Suprapubic skin (tissue), 4 donors: Measurements from ENCODE around the gene CCDC39.

Experiments used
- CTCF ChIP-seq, 2 donors: fragments of 200-600 bp in 1 of 2; fragments of 450-650 bp in 1 of 2; sonication (generic) in 1 of 2; IDR thresholded peaks; one replicate each; pipeline ENCODE4 v1.5.1; 2016 to 2019; ENCODE audit warnings: antibody characterized with exemption in 2 of 2, mild to moderate bottlenecking in 1 of 2, moderate library complexity in 1 of 2
- EP300 ChIP-seq: sonication (generic); formaldehyde crosslinking; IDR thresholded peaks from one replicate; pipeline ENCODE4 v1.6.1; 2017; ENCODE audit warnings: antibody characterized with exemption
- POLR2A ChIP-seq, 2 donors: fragments of 450-650 bp; IDR thresholded peaks; one replicate each; pipeline ENCODE4 v1.6.1; 2017; ENCODE audit warnings: antibody characterized with exemption in 2 of 2, mild to moderate bottlenecking in 2 of 2, moderate library complexity in 2 of 2
- POLR2AphosphoS5 ChIP-seq, 3 donors: sonication (generic); formaldehyde crosslinking; IDR thresholded peaks; one replicate each; pipeline ENCODE4 v1.6.1; 2017; ENCODE audit warnings: antibody characterized with exemption in 3 of 3

GRCh38 chr3:180601688-180602666 is 77.3 kb downstream of the CCDC39 start, which contains the start of gene TTC14:
- TF ChIP-seq CTCF (IDR thresholded peaks at IDR 0.05), result no peak
- TF ChIP-seq POLR2A (IDR thresholded peaks at IDR 0.05), result peak in 1 of 2 donors; percentile 50
- TF ChIP-seq EP300, result no peak
- peak in 2 of 3 donors; percentile 33 to 81 for TF ChIP-seq POLR2AphosphoS5 (IDR thresholded peaks at IDR 0.05)
